Neuronal stem cell (in vitro differentiated cells): ENCODE data around the gene DAO. TPM values are rescaled to one million over a fixed set of nuclear protein-coding genes. Genes with fewer than 3 reads are reported as not detected.

Source experiments
- small RNA-seq: library from polyadenylated mRNA; stranded (forward); fragments of <200 nt; extraction: miRNeasy Mini kit (QIAGEN cat#:217004); gene quantifications from one replicate; pipeline ENCODE3, GENCODE V24; 2013; ENCODE audit not compliant: insufficient read depth

The DAO gene

Small RNAs within 50 kb of the gene (small RNA-seq; reads per million reads assigned to genes)
- gene MIR619 = not detected
- not detected for gene RNU6-361P
